GM19351 (cell line): Measurements from ENCODE around the gene OSTC.

Experiments used
- ATAC-seq: cut with Tn5 transposase; IDR thresholded peaks from one replicate; pipeline ENCODE4 v1.9.1; 2021; ENCODE audit warnings: mild to moderate bottlenecking, moderate library complexity; ENCODE audit not compliant: unreplicated experiment

OSTC gene

GRCh38 chr4:108650212-108651013 lies at the start of gene OSTC:
Gene OSTC, plus strand, starts transcription at chr4:108650599. Its CDS starts 57 bp downstream, at chr4:108650656.
- peak; percentile 85 for ATAC-seq

- ATAC-seq, result no peak
Measured at GRCh38 chr4:108601106-108601505, 49.3 kb upstream of the OSTC start.

DNA sequence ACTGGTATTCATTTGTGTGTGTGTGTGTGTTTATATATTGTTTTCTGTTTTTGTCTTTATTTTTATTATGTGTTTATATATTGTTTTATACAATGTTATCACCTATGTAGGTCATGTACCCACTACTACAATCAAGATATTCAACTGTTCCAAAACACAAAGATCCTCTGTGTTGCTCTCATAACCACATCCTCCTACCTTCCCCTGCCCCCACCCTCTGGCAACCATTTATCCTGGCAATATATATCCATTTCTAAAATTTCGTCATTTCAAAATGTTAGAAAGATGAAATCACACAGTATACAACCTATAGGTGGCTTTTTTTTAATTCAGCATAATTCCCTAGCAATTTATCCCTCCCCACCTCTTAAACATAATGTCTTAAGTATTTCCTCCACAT lies 48.9 kb upstream of the OSTC start:
- no peak for ATAC-seq

DNA sequence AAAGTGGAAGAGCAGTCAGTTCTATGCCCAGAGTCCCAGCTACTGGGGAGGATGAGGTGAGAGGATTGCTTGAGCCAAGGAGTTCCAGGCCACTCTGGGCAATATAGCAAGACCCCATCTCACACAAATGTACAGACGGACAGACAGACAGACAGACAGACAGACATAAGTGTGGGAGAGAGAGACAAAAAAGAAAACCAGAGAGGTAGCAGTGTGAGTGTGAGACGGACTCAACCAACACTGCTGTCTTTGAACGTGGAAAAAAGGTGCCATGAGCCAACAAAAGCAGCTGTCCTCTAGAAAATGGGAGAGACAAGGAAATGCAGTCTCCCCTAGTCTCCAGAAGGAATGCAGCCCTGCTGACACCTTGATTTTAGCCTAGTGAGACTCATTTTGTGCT lies 48.2 kb upstream of the OSTC start:
- no peak for ATAC-seq

GRCh38 chr4:108607079-108607815 lies 43.2 kb upstream of the OSTC start:
- no peak for ATAC-seq

GRCh38 chr4:108611365-108611764 lies 39.0 kb upstream of the OSTC start:
- ATAC-seq, result no peak

DNA sequence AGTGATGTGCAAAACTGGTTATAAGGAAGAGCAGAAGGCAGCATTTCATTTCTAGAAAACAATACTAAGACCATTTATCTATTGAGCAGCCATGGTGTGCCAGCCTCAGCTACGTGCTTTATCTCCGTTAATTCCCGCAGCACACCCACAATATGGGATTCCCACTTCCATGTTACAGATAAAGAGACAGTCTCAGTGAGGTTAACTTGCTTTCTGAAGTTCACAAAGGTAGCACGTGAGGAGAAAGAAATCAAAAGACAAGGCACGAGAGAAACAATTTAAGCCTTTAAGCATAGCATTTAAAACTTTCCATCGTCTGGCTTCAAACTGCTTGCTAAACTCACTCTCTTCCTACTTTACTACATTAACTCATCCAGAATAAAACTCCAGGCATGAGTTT lies 38.0 kb upstream of the OSTC start:
- ATAC-seq, result no peak

GRCh38 chr4:108619372-108620100 lies 30.9 kb upstream of the OSTC start:
- no peak for ATAC-seq

- peak; percentile 99 for ATAC-seq
Measured at GRCh38 chr4:108620101-108620932, 30.1 kb upstream of the OSTC start, which contains the start of gene RPL34. Gene RPL34, plus strand, starts transcription at chr4:108620576. Its CDS starts 1,384 bp downstream, at chr4:108621960.

GRCh38 chr4:108620933-108621905 lies 29.2 kb upstream of the OSTC start:
- peak; percentile 7 for ATAC-seq

DNA sequence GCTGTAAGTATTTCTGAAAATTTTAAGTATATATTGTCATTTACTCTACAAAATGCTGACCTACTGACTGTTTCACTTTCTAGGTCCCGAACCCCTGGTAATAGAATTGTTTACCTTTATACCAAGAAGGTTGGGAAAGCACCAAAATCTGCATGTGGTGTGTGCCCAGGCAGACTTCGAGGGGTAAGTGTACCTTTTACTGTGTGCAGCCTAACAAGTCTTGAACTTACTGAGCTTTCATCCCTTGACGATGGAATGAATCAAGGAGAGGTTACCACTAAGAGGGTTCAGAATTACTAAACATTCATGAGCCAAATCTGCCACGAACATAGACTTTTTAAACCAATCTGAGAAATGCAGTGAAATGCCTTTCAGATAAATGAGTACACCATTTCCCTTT lies 28.4 kb upstream of the OSTC start:
- no peak for ATAC-seq

- no peak for ATAC-seq
Measured at GRCh38 chr4:108622828-108623227, 27.6 kb upstream of the OSTC start.

GRCh38 chr4:108624263-108625056 lies 25.9 kb upstream of the OSTC start:
- ATAC-seq, result no peak

- no peak for ATAC-seq
Measured at GRCh38 chr4:108626056-108626455, 24.3 kb upstream of the OSTC start.

GRCh38 chr4:108628411-108628810 lies 22.0 kb upstream of the OSTC start:
- ATAC-seq, result no peak

DNA sequence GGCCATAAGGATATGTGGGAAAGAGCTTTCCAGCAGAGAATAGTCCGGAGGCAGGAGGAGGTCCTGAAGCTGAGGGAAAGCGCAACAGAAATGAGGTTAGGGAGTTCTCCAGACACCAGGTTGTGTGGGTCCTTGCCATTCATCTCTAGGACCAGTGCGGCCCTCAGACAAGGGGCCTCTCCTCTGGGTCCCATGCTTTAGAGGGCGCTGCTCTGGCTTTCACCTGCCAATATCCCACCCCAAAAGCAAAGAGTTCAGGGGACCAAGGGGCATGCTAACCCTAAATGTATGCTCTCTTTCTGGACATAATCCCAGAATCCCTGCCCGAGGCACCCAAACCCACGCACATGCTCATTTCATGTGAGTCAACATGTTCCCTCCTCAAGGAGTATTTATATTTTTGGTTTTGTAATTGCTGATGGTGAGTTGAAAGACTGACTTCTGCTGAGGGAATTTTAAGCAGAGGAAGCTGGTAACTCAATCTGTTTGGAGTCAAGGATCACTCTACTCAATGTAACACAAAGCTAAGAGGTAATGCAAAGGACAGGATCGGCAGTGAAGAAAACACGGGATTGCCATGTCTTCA lies 15.2 kb upstream of the OSTC start:
- no peak for ATAC-seq

- ATAC-seq, result no peak
Measured at GRCh38 chr4:108636246-108636645, 14.2 kb upstream of the OSTC start.

GRCh38 chr4:108637856-108638255 lies 12.5 kb upstream of the OSTC start:
- ATAC-seq, result no peak
